HEK293T (cell line): ENCODE results near the gene SYNE1.

ENCODE experiments used
- CTCF ChIA-PET: fragments of 350-600 bp; formaldehyde crosslinking; extraction: SDS; loops from one replicate; lab custom pipeline; 2021; ENCODE audit warnings: antibody characterized with exemption, inconsistent platforms; lab: Yijun Ruan, JAX
- POLR2A ChIA-PET: fragments of 350-600 bp; formaldehyde crosslinking; extraction: SDS; loops from one replicate; lab custom pipeline; 2020; ENCODE audit warnings: antibody characterized with exemption, inconsistent platforms; lab: Yijun Ruan, JAX
- DNase-seq: peaks from one replicate; pipeline ENCODE4 v3.0.0; 2012; ENCODE audit warnings: mixed read lengths; ENCODE audit errors: extremely low spot score
- ARNT ChIP-seq: fragments of 450-650 bp; IDR thresholded peaks from 2 replicates; pipeline ENCODE4 v1.6.1; 2017; ENCODE audit warnings: mild to moderate bottlenecking
- BHLHE40 ChIP-seq: fragments of 450-650 bp; IDR thresholded peaks from 2 replicates; pipeline ENCODE4 v1.6.1; 2016; ENCODE audit warnings: mild to moderate bottlenecking, moderate library complexity, borderline replicate concordance
- CTBP1 ChIP-seq: fragments of 450-650 bp; IDR thresholded peaks from 2 replicates; pipeline ENCODE4 v1.6.1; 2016; ENCODE audit warnings: borderline replicate concordance
- ELF4 ChIP-seq: fragments of 450-650 bp; IDR thresholded peaks from 2 replicates; pipeline ENCODE4 v1.6.1; 2017; ENCODE audit warnings: antibody characterized with exemption
- FOXA1 ChIP-seq: fragments of 450-650 bp; IDR thresholded peaks from 2 replicates; pipeline ENCODE4 v1.6.1; 2016; ENCODE audit warnings: mild to moderate bottlenecking
- FOXK2 ChIP-seq: fragments of 450-650 bp; IDR thresholded peaks from 2 replicates; pipeline ENCODE4 v1.6.1; 2016; ENCODE audit warnings: mild to moderate bottlenecking
- FOXM1 ChIP-seq: fragments of 450-650 bp; IDR thresholded peaks from 2 replicates; pipeline ENCODE4 v1.6.1; 2017; ENCODE audit warnings: mild to moderate bottlenecking, borderline replicate concordance
- HDGF ChIP-seq: fragments of 450-650 bp; IDR thresholded peaks from 2 replicates; pipeline ENCODE4 v1.6.1; 2017; ENCODE audit warnings: antibody characterized with exemption, borderline replicate concordance
- L3MBTL2 ChIP-seq: fragments of 450-650 bp; conservative IDR thresholded peaks from 2 replicates; pipeline ENCODE4 v1.6.1; 2016; ENCODE audit warnings: mild to moderate bottlenecking
- LEF1 ChIP-seq: fragments of 450-650 bp; IDR thresholded peaks from 2 replicates; pipeline ENCODE4 v1.6.1; 2017; ENCODE audit warnings: mild to moderate bottlenecking, borderline replicate concordance
- NFRKB ChIP-seq: fragments of 450-650 bp; IDR thresholded peaks from 2 replicates; pipeline ENCODE4 v1.6.1; 2016; ENCODE audit warnings: mild to moderate bottlenecking, moderate library complexity
- PKNOX1 ChIP-seq: fragments of 450-650 bp; IDR thresholded peaks from 2 replicates; pipeline ENCODE4 v1.6.1; 2016
- SP1 ChIP-seq: fragments of 450-650 bp; IDR thresholded peaks from 2 replicates; pipeline ENCODE4 v1.6.1; 2017
- SUZ12 ChIP-seq: fragments of 450-650 bp; IDR thresholded peaks from 2 replicates; pipeline ENCODE4 v1.6.1; 2016; ENCODE audit warnings: mild to moderate bottlenecking
- TARDBP ChIP-seq: fragments of 450-650 bp; IDR thresholded peaks from 2 replicates; pipeline ENCODE4 v1.6.1; 2016
- ZNF384 ChIP-seq: fragments of 450-650 bp; IDR thresholded peaks from 2 replicates; pipeline ENCODE4 v1.6.1; 2016

SYNE1 gene

GRCh38 chr6:152244998-152245630 is 392.0 kb downstream of the SYNE1 start:
- ChIA-PET POLR2A (no interaction called here), CTCF (no interaction called here)
- no peak for DNase-seq
- TF ChIP-seq PKNOX1 (no peak), HDGF (no peak), BHLHE40 (no peak), ZNF384 (no peak), FOXK2 (no peak), ARNT (no peak), FOXM1 (no peak), TARDBP (no peak), NFRKB (no peak), CTBP1 (no peak), LEF1 (no peak), FOXA1 (no peak), SUZ12 (no peak), SP1 (no peak), L3MBTL2 (no peak), ELF4 (no peak)

- TF ChIP-seq SP1 = no peak
- TF ChIP-seq ELF4 = no peak
- TF ChIP-seq HDGF = no peak
- no peak for TF ChIP-seq LEF1
- no peak for TF ChIP-seq NFRKB
- no peak for TF ChIP-seq L3MBTL2
- TF ChIP-seq BHLHE40 = no peak
- no peak for TF ChIP-seq CTBP1
- no peak for TF ChIP-seq FOXA1
- TF ChIP-seq SUZ12 = no peak
- no peak for TF ChIP-seq FOXM1
- TF ChIP-seq ARNT = no peak
- no peak for TF ChIP-seq PKNOX1
- TF ChIP-seq TARDBP = no peak
- ChIA-PET POLR2A (no interaction called here), CTCF (interaction anchor here (0.8 to 0.9 kb wide), 2 partner anchors 9 to 116 kb away, joined by 3 to 5 read pairs; no protein-coding TSS in a partner anchor)
- DNase-seq = no peak
These were observed 396.0 kb downstream of the SYNE1 start for GRCh38 chr6:152241013-152241766.

GRCh38 chr6:152240436-152240835 is 396.7 kb downstream of the SYNE1 start:
- DNase-seq = no peak
- POLR2A ChIA-PET = no interaction called here
- TF ChIP-seq SUZ12 = no peak
- TF ChIP-seq HDGF = no peak
- no peak for TF ChIP-seq TARDBP
- TF ChIP-seq ELF4 = no peak
- no peak for TF ChIP-seq LEF1
- TF ChIP-seq FOXM1 = no peak
- TF ChIP-seq BHLHE40 = no peak
- CTCF ChIA-PET = no interaction called here

GRCh38 chr6:152236370-152237097 is 400.6 kb downstream of the SYNE1 start:
- DNase-seq = no peak
- CTCF ChIA-PET = interaction anchor here (0.6 kb wide), 1 partner anchor 21 kb away, joined by 4 read pairs; no protein-coding TSS in a partner anchor
- no peak for TF ChIP-seq SP1
- TF ChIP-seq ZNF384 = no peak
- TF ChIP-seq TARDBP = no peak
- TF ChIP-seq L3MBTL2 = no peak
- no peak for TF ChIP-seq HDGF
- TF ChIP-seq NFRKB = no peak
- TF ChIP-seq ARNT = no peak
- TF ChIP-seq PKNOX1 = no peak
- no peak for TF ChIP-seq SUZ12
- POLR2A ChIA-PET = no interaction called here

GRCh38 chr6:152233547-152234320 is 403.4 kb downstream of the SYNE1 start:
- ChIA-PET POLR2A (no interaction called here), CTCF (no interaction called here)
- no peak for DNase-seq
- TF ChIP-seq ELF4 = no peak
